ENCODE measurements around the gene KRT14.
"Not testable (repeated sequence)": the region's sequence is repeated elsewhere in the genome, so short reads cannot be mapped to it uniquely, and the experiment has no call there.

The KRT14 gene

DNA sequence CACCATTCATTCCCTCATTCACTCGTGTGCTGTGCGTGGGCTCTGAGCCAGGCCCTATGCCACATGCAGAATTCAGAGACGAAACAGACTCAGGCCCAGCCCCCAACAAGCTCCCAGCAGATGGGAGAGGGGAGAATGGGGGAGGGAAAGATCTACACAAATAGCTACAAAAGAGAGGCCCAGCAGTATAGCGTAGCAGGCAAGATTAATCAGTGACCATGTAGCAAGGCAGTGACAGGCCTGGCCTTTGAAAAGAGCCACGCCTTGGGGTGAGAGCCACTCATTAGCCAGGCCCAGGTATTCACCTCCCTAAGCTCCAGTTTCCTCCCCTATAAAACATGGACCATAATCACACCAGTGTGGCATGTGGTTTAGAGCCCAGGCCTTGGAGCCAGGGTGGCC, 42.2 kb downstream of the KRT14 start:
- no peak overlapping the region for H3K4me3 ChIP-seq (ENCODE audit: low read length)
- DNase-seq (ENCODE audit: low read depth): no peak
- TF ChIP-seq, protein P1, sequence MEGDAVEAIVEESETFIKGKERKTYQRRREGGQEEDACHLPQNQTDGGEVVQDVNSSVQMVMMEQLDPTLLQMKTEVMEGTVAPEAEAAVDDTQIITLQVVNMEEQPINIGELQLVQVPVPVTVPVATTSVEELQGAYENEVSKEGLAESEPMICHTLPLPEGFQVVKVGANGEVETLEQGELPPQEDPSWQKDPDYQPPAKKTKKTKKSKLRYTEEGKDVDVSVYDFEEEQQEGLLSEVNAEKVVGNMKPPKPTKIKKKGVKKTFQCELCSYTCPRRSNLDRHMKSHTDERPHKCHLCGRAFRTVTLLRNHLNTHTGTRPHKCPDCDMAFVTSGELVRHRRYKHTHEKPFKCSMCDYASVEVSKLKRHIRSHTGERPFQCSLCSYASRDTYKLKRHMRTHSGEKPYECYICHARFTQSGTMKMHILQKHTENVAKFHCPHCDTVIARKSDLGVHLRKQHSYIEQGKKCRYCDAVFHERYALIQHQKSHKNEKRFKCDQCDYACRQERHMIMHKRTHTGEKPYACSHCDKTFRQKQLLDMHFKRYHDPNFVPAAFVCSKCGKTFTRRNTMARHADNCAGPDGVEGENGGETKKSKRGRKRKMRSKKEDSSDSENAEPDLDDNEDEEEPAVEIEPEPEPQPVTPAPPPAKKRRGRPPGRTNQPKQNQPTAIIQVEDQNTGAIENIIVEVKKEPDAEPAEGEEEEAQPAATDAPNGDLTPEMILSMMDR (conservative IDR thresholded peaks at IDR 0.05; ENCODE audit: low read length): no peak

DNA sequence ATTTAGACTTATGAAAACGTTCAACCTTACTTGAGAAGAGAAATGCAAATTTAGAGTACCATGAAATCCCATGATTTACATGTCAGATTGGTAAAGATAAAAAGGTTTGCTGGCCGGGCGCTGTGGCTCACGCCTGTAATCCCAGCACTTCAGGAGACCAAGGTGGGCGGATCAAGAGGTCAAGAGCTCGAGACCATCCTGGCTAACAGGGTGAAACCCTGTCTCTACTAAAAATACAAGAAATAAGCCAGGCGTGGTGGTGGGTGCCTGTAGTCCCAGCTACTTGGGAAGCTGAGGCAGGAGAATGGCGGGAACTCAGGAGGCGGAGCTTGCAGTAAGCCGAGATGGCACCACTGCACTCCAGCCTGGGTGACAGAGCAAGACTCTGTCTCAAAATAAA, 43.9 kb downstream of the KRT14 start:
- not testable (repeated sequence) for H3K4me3 ChIP-seq (ENCODE audit: low read length); DNase-seq (ENCODE audit: low read depth)

DNA sequence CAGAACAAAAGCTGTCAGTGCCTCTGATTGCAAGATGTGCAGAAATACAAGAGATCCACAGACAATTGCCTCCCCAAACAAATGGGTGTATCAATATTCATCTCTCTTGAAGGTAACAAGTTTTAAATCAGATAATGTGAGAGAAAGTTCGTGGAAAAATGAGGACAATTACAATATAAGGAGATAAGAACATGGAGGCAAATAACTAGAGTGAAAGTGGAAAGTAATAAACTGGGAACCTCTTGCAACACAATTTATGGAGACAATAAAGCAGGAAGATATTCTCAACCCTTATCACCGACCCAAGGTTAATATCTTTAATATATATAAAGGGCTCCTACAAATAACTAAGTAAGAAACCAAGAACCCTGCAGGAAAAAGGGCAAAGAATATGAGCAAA, 44.3 kb downstream of the KRT14 start:
- no peak for DNase-seq (ENCODE audit: low read depth)
- H3K4me3 ChIP-seq (ENCODE audit: low read length): no peak overlapping the region
- TF ChIP-seq, protein P1 (conservative IDR thresholded peaks at IDR 0.05; ENCODE audit: low read length): no peak

DNA sequence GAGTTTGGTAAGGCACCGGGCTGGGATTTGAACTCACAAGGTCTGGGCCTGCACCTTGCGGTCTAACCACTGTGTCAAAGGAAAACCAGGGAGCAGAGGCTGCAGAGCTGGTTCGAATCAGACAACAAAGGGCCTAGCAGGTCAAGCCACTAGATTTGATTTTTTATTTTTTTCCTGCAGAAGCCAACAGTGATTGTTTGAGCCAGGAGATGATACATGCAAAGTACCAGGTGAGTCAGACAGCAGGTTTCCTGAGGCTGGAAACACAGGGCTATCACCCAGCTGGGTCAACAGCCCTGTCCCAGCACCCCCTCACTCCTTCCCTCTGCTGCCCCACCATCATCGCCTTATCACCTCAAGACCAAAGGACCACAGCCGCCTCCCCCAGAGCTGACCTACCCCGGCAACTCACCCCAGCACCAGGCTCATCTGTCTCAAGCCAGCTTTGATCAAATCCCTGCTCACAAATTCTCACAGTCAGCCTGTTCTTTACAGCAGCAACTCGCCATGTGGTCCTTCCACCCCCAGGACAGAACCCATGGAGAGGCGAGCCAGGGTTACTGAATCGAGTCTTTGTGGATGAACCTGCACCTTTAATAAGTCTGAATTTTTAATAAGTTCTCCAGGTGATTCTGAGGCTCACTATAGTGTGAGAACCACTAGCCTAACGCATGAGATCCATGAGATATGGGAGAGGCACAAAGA, 45.6 kb downstream of the KRT14 start:
- no peak overlapping the region for H3K4me3 ChIP-seq (ENCODE audit: low read length)
- no peak for DNase-seq (ENCODE audit: low read depth)
- TF ChIP-seq, protein P1 (conservative IDR thresholded peaks at IDR 0.05; ENCODE audit: low read length): no peak

DNA sequence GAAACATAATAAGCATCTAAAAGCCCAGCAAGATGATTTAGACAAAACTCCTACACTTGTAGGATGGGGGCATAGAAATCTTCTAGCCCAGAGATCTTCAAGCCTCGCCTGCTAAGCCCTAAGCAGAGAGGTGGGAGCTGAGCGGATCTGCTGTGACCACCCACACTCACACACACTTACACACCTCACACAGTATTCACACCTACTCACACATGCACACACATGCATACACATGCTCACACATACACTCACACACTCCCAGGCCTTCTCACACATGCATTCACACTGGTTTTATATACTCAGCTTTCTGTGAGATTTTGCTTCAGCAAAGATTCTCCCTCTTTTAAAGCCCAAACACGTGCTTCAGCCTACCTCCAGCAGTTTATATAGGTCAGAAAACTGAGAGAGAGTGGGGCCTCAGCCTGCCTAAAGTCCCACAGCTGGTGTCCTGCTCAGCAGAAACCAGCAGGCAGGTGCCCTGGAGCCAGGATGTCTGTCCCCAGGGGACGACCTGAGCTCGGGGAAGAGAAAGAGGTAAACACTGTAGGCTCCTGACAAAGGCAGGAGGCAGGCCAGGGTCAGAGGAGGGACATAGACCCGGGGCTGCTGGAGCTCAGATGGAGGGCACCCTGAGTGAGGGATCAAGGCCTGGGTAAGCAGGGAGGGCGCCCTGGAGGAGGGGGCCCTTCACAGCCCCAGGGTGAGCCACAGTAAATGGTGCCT, 46.6 kb downstream of the KRT14 start:
- DNase-seq (ENCODE audit: low read depth): no peak
- no peak overlapping the region for H3K4me3 ChIP-seq (ENCODE audit: low read length)
- TF ChIP-seq, protein P1 (conservative IDR thresholded peaks at IDR 0.05; ENCODE audit: low read length): no peak

DNA sequence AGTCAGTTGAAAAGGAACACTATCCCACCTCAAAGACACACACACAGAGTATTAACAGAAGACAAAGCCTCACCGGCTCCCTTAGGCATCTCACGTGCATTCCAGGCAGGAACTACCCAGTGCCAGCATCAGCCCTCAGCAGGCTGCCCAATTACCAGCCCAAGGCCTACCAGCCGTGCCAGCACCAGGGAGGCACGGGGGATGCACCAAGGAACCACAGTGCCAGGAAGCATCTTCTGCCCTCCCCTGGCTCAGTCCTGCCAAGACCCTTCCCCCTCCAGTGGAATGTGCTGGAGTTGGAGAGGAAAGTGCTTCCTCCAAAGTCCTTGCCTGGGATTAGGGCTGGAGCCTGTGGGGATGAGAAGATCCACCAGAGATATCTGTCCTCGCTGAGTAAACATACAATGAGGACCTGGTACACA, 47.6 kb downstream of the KRT14 start:
- H3K4me3 ChIP-seq (ENCODE audit: low read length): no peak overlapping the region
- TF ChIP-seq, protein P1 (conservative IDR thresholded peaks at IDR 0.05; ENCODE audit: low read length): no peak
- no peak for DNase-seq (ENCODE audit: low read depth)

DNA sequence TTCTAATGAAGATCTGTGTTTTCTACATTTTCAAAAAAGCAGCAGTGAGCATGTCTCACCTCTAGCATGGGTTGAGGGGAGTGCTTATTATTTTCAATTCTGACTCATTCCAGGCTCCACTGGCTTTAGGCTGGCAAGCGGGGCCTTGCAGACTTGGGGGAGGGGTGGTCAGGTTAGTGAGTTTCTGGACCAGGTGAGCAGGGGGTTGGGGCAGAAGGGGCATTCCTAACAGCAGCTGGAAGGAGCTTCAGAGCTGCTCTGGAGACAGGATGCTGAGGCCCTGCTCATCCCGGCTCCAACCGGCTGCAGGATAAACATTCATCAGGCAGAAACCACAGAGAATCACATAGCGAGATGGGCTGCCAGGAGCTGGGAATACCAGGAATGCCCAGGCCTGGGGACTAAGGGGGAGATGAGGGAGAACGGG, 48.1 kb downstream of the KRT14 start:
- DNase-seq (ENCODE audit: low read depth): peak; percentile 62
- TF ChIP-seq, protein P1 (conservative IDR thresholded peaks at IDR 0.05; ENCODE audit: low read length): no peak
- H3K4me3 ChIP-seq (ENCODE audit: low read length): no peak overlapping the region
